HG02610 (cell line): ENCODE data around the gene RPL26.
"Not testable (repeated sequence)": the region's sequence is repeated elsewhere in the genome, so short reads cannot be mapped to it uniquely, and the experiment has no call there.

Experiments used
- ATAC-seq: cut with Tn5 transposase; IDR thresholded peaks from one replicate; pipeline ENCODE4 v1.9.1; 2021; ENCODE audit warnings: mild to moderate bottlenecking, moderate library complexity; ENCODE audit not compliant: unreplicated experiment

Gene RPL26

DNA sequence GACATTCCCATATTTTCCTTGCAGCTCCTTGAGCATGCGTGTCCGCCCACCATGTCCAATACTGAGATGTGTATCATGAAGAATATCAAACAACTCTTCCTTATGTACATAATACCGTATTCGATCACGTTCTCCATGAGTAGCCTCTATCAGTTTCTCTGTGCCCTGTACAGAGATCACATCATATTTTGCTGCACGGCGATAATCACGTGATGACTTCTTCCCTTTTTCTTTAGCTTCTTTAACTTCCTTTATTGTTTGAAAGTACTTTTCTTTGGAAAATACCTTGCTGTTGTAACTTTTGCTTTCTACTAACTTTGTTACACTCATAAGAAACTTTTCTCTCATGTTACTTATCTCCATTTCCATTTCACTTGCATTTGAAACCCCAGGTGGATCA is 13.0 kb downstream of the RPL26 start:
- ATAC-seq, result no peak

- no peak for ATAC-seq
Measured at GRCh38 chr17:8368193-8368592, 14.8 kb downstream of the RPL26 start.

- ATAC-seq, result no peak
Measured at GRCh38 chr17:8366231-8366630, 16.8 kb downstream of the RPL26 start.

- ATAC-seq, result no peak
Measured at GRCh38 chr17:8365143-8365542, 17.9 kb downstream of the RPL26 start.

- ATAC-seq, result no peak
Measured at GRCh38 chr17:8362651-8363332, 20.2 kb downstream of the RPL26 start.

- ATAC-seq, result no peak
Measured at GRCh38 chr17:8360751-8361150, 22.2 kb downstream of the RPL26 start.

DNA sequence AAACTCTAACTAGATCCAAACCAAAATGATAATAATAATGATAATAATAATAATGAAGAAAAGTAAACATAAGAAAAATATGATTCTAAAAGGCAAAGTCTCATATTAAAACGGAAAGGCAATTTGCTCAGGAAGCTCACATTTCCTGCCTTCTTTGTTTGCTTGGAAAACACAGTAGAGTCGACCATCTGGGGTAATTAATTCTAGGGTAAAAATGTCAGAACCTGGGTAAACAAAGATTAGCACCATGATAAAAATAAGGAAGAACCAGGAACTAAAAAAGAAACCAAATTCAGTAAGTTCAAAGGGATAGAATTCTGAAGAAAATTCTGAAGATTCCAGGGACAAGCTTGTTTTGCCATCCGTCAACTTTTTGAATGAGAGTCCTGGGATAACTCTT is 22.7 kb downstream of the RPL26 start:
- ATAC-seq, result no peak

GRCh38 chr17:8359769-8360168 is 23.2 kb downstream of the RPL26 start:
- ATAC-seq, result no peak

GRCh38 chr17:8357910-8358309 is 25.1 kb downstream of the RPL26 start:
- ATAC-seq, result no peak

- no peak for ATAC-seq
Measured at GRCh38 chr17:8354236-8354635, 28.8 kb downstream of the RPL26 start.

GRCh38 chr17:8353736-8354135 is 29.3 kb downstream of the RPL26 start:
- no peak for ATAC-seq

GRCh38 chr17:8350339-8350738 is 32.7 kb downstream of the RPL26 start:
- ATAC-seq, result no peak

DNA sequence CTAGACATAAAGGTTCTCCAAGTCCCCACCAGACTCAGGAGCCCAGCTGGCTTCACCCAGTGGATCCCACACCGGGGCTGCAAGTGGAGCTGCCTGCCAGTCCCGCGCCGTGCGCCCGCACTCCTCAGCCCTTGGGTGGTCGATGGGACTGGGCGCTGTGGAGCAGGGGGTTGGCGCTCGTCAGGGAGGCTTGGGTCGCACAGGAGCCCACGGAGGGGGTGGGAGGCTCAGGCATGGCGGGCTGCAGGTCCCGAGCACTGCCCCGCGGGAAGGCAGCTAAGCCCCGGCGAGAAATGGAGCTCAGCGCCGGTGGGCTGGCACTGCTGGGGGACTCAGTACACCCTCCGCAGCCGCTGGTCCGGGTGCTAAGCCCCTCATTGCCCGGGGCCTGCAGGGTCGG is 36.0 kb downstream of the RPL26 start:
- ATAC-seq, result not testable (repeated sequence)

GRCh38 chr17:8345951-8346665 is 36.9 kb downstream of the RPL26 start:
- ATAC-seq, result no peak

DNA sequence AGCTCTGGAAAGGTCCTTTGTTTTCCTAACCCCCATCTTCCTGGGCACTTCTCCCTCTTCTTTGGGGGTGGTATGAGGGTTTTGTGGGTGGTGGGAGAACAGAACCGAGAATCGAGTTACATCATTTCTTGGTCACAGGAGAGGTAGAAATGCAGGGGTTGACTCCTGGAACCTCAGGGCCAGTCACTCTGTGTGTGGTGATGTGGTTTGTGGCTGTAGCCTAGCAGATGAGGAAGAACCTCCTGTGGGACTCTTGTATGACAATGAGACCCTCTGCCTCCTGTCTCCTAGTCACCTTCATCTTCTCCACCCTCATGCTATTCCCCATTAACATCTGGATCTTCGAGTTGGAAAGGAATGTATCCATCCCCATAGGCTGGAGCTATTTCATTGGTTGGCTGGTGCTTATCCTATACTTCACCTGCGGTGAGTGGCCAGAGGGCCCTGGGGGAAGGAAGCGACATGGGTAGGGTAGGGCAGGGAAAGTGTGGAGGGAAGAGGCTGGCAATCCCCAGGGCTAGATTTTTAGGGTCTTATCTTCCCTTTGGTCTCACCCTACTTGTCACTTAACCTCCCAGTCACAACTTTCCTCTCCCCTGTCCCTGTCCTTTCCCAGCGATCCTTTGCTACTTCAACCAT is 37.8 kb downstream of the RPL26 start:
- ATAC-seq, result no peak

DNA sequence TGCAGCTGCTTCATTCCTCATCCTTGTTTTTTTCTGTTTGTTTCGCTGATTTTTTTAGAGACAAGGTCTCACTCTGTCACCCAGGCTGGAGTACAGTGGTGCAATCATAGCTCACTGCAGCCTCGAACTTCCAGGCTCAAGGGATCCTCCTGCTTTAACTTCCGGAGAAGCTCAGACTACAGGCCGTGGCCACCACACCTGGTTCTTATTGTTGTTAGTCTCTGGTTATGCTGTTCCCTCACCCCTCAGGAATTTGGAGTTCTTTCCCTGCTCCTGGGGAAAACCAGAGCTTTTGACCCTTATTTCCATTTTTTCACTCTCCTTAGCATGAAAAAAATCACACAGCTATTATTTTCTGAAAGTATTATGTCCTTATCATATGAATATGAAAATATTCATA is 41.5 kb downstream of the RPL26 start:
- no peak for ATAC-seq

DNA sequence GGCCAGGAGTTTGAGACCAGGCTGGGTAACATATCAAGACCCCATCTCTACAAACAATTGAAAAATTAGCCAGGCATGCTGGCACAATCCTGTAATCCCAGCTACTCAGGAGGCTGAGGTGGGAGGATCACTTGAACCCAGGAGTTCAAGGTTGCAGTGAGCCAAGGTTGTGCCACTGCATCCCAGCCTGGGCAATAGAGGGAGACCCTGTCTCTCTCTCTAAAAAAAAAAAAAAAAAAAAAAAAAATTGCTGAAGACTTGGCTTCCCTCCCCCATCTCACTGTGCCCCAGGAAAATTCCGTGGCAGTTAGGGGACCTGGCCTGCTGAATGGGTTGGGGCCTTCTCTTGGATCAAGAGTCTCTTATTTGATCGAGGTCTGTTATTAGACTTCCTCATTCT is 43.5 kb downstream of the RPL26 start, which contains the start of gene ODF4:
ODF4 (plus strand) TSS at position 301 of the 400 bp plus-strand sequence. CDS start 212 bp downstream, outside the sequence.
- ATAC-seq, result no peak

- no peak for ATAC-seq
Measured at GRCh38 chr17:8338753-8339140, 44.2 kb downstream of the RPL26 start.

DNA sequence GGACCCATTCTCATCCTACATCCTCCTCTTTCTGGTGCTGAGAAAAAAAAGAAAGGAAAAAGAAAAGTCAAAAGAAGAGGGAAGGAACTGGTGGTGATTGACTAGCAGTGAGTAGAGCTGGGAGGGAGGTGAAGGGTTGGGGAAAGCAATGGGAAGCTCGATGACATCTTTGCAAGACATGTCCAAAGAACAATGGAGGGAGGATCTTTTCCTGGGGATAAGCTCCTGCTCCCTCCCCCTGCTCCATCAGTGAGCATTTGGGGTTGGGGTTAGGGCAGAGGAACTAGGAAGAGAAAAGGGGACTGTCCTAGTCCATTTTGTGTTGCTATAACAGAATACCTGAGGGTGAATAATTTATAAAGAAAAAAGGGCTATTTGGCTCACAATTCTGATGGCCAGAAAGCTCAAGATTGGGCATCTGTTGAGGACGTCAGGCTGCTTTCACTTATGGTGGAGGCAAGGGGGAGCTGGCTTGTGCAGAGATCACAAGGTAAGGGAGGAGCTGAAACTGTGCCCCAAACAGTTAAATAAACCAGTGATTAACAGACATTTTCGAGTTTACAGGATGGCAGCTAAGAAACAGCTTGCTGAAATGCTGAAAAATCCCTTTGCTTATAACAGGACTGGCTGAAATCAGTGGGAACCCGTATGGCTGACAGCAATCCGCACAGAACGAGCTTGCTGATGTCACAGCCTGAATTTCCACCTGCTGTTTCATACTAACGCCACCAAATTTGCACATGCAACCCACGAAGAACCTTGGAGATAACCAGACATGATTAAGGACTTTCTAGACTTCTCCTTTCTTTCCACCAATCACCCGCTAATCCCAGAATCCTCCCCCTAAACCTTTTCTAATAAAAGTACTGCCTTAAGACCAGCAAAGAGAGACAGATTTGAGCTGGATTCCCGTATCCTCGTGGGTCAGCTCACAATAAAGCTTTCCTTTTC is 44.9 kb downstream of the RPL26 start:
- no peak for ATAC-seq

- ATAC-seq, result no peak
Measured at GRCh38 chr17:8333281-8333680, 49.7 kb downstream of the RPL26 start.

DNA sequence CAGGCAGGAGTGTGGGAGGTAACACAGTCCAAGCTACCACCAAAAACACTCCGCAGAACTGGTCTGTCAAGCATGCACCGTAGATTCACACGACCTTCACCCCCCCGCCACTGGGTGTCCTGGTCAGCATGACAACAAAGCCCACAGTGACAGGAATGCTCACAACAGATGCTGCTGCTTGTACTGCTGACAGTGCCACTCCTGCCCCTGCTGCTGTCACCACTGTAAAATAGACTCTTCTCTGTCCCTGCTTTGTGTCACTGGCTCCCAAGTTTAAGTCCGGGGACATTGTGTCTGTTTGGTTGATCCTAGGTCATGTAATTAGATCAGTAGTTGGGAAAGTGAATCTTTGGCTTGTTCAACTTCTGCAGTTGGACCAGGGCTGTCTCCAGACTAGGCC is 50.3 kb downstream of the RPL26 start:
- no peak for ATAC-seq
